ENCODE results near the gene IWS1. TPM values are rescaled to one million over a fixed set of nuclear protein-coding genes. Genes with fewer than 3 reads are reported as not detected.

Gene IWS1
- total RNA-seq, 2 experiments from 2014 or later: 24.9 to 26.0 TPM

DNA sequence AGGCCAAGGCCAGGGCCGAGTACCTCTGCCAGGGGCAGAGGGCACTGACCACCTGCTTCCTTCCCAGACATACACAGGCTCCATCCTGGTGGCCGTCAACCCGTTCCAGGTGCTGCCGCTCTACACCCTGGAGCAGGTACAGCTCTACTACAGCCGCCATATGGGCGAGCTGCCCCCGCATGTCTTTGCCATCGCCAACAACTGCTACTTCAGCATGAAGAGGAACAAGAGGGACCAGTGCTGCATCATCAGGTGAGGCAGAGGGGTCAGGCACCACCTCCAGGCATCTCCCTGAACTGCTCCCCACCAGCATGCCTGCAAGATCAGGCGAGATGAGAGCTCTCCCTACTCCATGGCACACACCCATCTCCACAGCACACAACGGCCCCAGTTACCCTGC is 40.3 kb upstream of the IWS1 start:
- Mint-ChIP-seq H3K4me3 (no peak overlapping the region), H3K36me3 (ENCODE audit: low read depth) (no peaks in the 10 kb centered on the region)

DNA sequence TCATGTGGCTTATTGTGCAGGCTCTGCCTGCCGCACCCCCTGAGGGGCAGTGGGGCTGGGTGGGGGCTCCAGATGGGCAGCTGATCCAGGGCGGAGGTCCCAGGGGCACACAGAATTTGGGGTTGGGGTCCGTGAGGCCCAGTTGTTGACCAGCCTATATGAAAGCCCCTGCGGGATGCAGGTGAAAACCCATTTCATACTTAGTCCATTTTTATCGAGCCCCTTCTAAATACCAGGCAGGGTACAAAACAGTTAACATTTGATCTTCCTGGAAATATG is 39.8 kb upstream of the IWS1 start:
- no peak for DNase-seq
- H3K9me3 ChIP-seq (ENCODE audit: control insufficient read depth in 1 of 2, insufficient read depth in 1 of 2, low read length in 2 of 2): no peaks in the 10 kb centered on the region
- H3K36me3 ChIP-seq (ENCODE audit: insufficient read depth, low read length): no peaks in the 10 kb centered on the region
- intact Hi-C loops (cut with DNase I, micrococcal nuclease): no loop called here
- no peak for TF ChIP-seq CTCF (IDR thresholded peaks at IDR 0.05)
- H3K36me3 Mint-ChIP-seq (ENCODE audit: low read depth): no peaks in the 10 kb centered on the region
- POLR2A ChIA-PET: no interaction called here
- no peak overlapping the region for H3K27ac ChIP-seq (ENCODE audit: low read depth in 1 of 2, low read length in 2 of 2)
- H3K4me1 ChIP-seq (ENCODE audit: insufficient read depth, low read length): peaks cover 3% of the 10 kb centered on the region
- H3K4me3 ChIP-seq (ENCODE audit: low read length): no peak overlapping the region
- CTCF ChIA-PET: no interaction called here
- no peaks in the 10 kb centered on the region for H3K9me3 Mint-ChIP-seq
- no peak overlapping the region for H3K4me3 Mint-ChIP-seq
- no peaks in the 10 kb centered on the region for H3K27me3 ChIP-seq (ENCODE audit: control insufficient read depth in 1 of 2, insufficient read depth in 2 of 2, low read length in 2 of 2)
- peaks cover 4% of the 10 kb centered on the region for H3K4me1 Mint-ChIP-seq (ENCODE audit: low read depth)
- no peaks in the 10 kb centered on the region for H3K27me3 Mint-ChIP-seq
- ATAC-seq (ENCODE audit: poor library complexity): no peak
- no peak overlapping the region for H3K27ac Mint-ChIP-seq

More for the DNA sequence above, 40.3 kb upstream of the IWS1 start:
- Histone ChIP-seq H3K27ac (ENCODE audit: low read depth in 1 of 2, low read length in 2 of 2) (no peak overlapping the region), H3K4me3 (ENCODE audit: low read length) (no peak overlapping the region), H3K36me3 (ENCODE audit: insufficient read depth, low read length) (no peaks in the 10 kb centered on the region), H3K9me3 (ENCODE audit: control insufficient read depth in 1 of 2, insufficient read depth in 1 of 2, low read length in 2 of 2) (no peaks in the 10 kb centered on the region), H3K27me3 (ENCODE audit: control insufficient read depth in 1 of 2, insufficient read depth in 2 of 2, low read length in 2 of 2) (no peaks in the 10 kb centered on the region), H3K4me1 (ENCODE audit: insufficient read depth, low read length) (peaks cover 3% of the 10 kb centered on the region)
- POLR2A ChIA-PET: no interaction called here
- CTCF ChIA-PET: no interaction called here
- DNase-seq (no peak), ATAC-seq (ENCODE audit: poor library complexity) (no peak)
- no peaks in the 10 kb centered on the region for H3K27me3 Mint-ChIP-seq
- H3K4me1 Mint-ChIP-seq (ENCODE audit: low read depth): peaks cover 4% of the 10 kb centered on the region
- no peaks in the 10 kb centered on the region for H3K9me3 Mint-ChIP-seq
- TF ChIP-seq CTCF (IDR thresholded peaks at IDR 0.05): no peak
- intact Hi-C loops (cut with DNase I, micrococcal nuclease): no loop called here
- no peak overlapping the region for H3K27ac Mint-ChIP-seq

- no peaks in the 10 kb centered on the region for H3K36me3 ChIP-seq (ENCODE audit: insufficient read depth, low read length)
- H3K4me1 ChIP-seq (ENCODE audit: insufficient read depth, low read length): peaks cover 3% of the 10 kb centered on the region
- Mint-ChIP-seq H3K27me3 (no peaks in the 10 kb centered on the region), H3K4me3 (no peak overlapping the region), H3K27ac (no peak overlapping the region), H3K36me3 (ENCODE audit: low read depth) (no peaks in the 10 kb centered on the region), H3K4me1 (ENCODE audit: low read depth) (peaks cover 4% of the 10 kb centered on the region), H3K9me3 (no peaks in the 10 kb centered on the region)
- peaks cover 0 to 3% of the 10 kb centered on the region in 2 experiments for H3K27me3 ChIP-seq (ENCODE audit: control insufficient read depth in 1 of 2, insufficient read depth in 2 of 2, low read length in 2 of 2)
- no peaks in the 10 kb centered on the region for H3K9me3 ChIP-seq (ENCODE audit: control insufficient read depth in 1 of 2, insufficient read depth in 1 of 2, low read length in 2 of 2)
- ChIA-PET POLR2A (no interaction called here), CTCF (no interaction called here)
- H3K27ac ChIP-seq (ENCODE audit: low read depth in 1 of 2, low read length in 2 of 2): no peak overlapping the region
- H3K4me3 ChIP-seq (ENCODE audit: low read length): no peak overlapping the region
- ATAC-seq (ENCODE audit: poor library complexity) (no peak), DNase-seq (no peak)
- TF ChIP-seq CTCF (IDR thresholded peaks at IDR 0.05): no peak
- intact Hi-C loops (cut with DNase I, micrococcal nuclease): no loop called here
Measured at GRCh38 chr2:127565261-127566138, 39.2 kb upstream of the IWS1 start.

All from CD4-positive, alpha-beta T cell (primary cell).